IPS-18c (cell line): ENCODE data around the gene HMGN1.

Experiments used
- H3K4me3 ChIP-seq: 2 replicates; pipeline ENCODE4 v1.7.0; 2013; ENCODE audit warnings: low read depth, mild to moderate bottlenecking, low read length, moderate library complexity; ENCODE audit not compliant: insufficient read depth
- H3K9me3 ChIP-seq: one replicate; pipeline ENCODE4 v1.6.1; 2013; ENCODE audit warnings: mild to moderate bottlenecking, low read length, moderate library complexity; ENCODE audit not compliant: control insufficient read depth, insufficient read depth

HMGN1 gene

GRCh38 chr21:39346671-39347331 is 2.1 kb downstream of the HMGN1 start:
- H3K4me3 ChIP-seq = no peak overlapping the region
- H3K9me3 ChIP-seq = no peaks in the 10 kb centered on the region

- H3K4me3 ChIP-seq = no peak overlapping the region
- H3K9me3 ChIP-seq = no peaks in the 10 kb centered on the region
These were observed 2.7 kb downstream of the HMGN1 start for GRCh38 chr21:39346206-39346605.

- no peak overlapping the region for H3K4me3 ChIP-seq
- H3K9me3 ChIP-seq = no peaks in the 10 kb centered on the region
These were observed 3.4 kb downstream of the HMGN1 start for GRCh38 chr21:39345440-39345839.

GRCh38 chr21:39344848-39345247 is 4.0 kb downstream of the HMGN1 start:
- no peak overlapping the region for H3K4me3 ChIP-seq

GRCh38 chr21:39341249-39341923 is 7.5 kb downstream of the HMGN1 start:
- Histone ChIP-seq H3K9me3 (no peaks in the 10 kb centered on the region), H3K4me3 (no peak overlapping the region)

More at GRCh38 chr21:39344848-39345247, 4.0 kb downstream of the HMGN1 start:
- no peaks in the 10 kb centered on the region for H3K9me3 ChIP-seq

- no peaks in the 10 kb centered on the region for H3K9me3 ChIP-seq
- H3K4me3 ChIP-seq = no peak overlapping the region
These were observed 8.2 kb downstream of the HMGN1 start for GRCh38 chr21:39340687-39341086.

GRCh38 chr21:39339231-39339630 is 9.7 kb downstream of the HMGN1 start:
- no peaks in the 10 kb centered on the region for H3K9me3 ChIP-seq
- no peak overlapping the region for H3K4me3 ChIP-seq

GRCh38 chr21:39336457-39337008 is 12.4 kb downstream of the HMGN1 start:
- Histone ChIP-seq H3K4me3 (no peak overlapping the region), H3K9me3 (no peaks in the 10 kb centered on the region)

GRCh38 chr21:39334611-39335010 is 14.3 kb downstream of the HMGN1 start:
- Histone ChIP-seq H3K9me3 (peaks cover under 1% of the 10 kb centered on the region), H3K4me3 (no peak overlapping the region)

- no peak overlapping the region for H3K4me3 ChIP-seq
- H3K9me3 ChIP-seq = peaks cover 2% of the 10 kb centered on the region
These were observed 16.7 kb downstream of the HMGN1 start for GRCh38 chr21:39332175-39332574.

GRCh38 chr21:39330001-39330400 is 18.9 kb downstream of the HMGN1 start:
- Histone ChIP-seq H3K4me3 (no peak overlapping the region), H3K9me3 (peaks cover 2% of the 10 kb centered on the region)

GRCh38 chr21:39327727-39328126 is 21.2 kb downstream of the HMGN1 start:
- H3K4me3 ChIP-seq = no peak overlapping the region
- H3K9me3 ChIP-seq = peaks cover 2% of the 10 kb centered on the region

- H3K4me3 ChIP-seq = peak overlapping the region; percentile 22; the same call in 1 of the 2 replicates
- H3K9me3 ChIP-seq = peaks cover 2% of the 10 kb centered on the region
These were observed 22.1 kb downstream of the HMGN1 start for GRCh38 chr21:39326607-39327307.

GRCh38 chr21:39325458-39325857 is 23.4 kb downstream of the HMGN1 start:
- H3K9me3 ChIP-seq = peaks cover 2% of the 10 kb centered on the region
- H3K4me3 ChIP-seq = no peak overlapping the region

GRCh38 chr21:39321424-39321823 is 27.5 kb downstream of the HMGN1 start:
- no peak overlapping the region for H3K4me3 ChIP-seq
- no peaks in the 10 kb centered on the region for H3K9me3 ChIP-seq

- no peak overlapping the region for H3K4me3 ChIP-seq
These were observed 29.0 kb downstream of the HMGN1 start for GRCh38 chr21:39319814-39320332.

GRCh38 chr21:39319251-39319756 is 29.6 kb downstream of the HMGN1 start:
- no peaks in the 10 kb centered on the region for H3K9me3 ChIP-seq
- H3K4me3 ChIP-seq = no peak overlapping the region

More at GRCh38 chr21:39319814-39320332, 29.0 kb downstream of the HMGN1 start:
- H3K9me3 ChIP-seq = no peaks in the 10 kb centered on the region
